Measurements from ENCODE around the gene ADARB1.
"Not testable (repeated sequence)": the region's sequence is repeated elsewhere in the genome, so short reads cannot be mapped to it uniquely, and the experiment has no call there.

Gene ADARB1

GRCh38 chr21:45133574-45134278 lies 59.3 kb downstream of the ADARB1 start:
- not testable (repeated sequence) for H3K4me3 ChIP-seq (ENCODE audit: insufficient read depth, low read depth, low read length, poor library complexity, severe bottlenecking); H3K27ac ChIP-seq (ENCODE audit: insufficient read depth, low read length, poor library complexity, severe bottlenecking); H3K36me3 ChIP-seq (ENCODE audit: control insufficient read depth, insufficient read depth, low read length); DNase-seq; H3K27me3 ChIP-seq (replicated peaks; ENCODE audit: control insufficient read depth, insufficient read depth, low read length, poor library complexity, severe bottlenecking); H3K9me3 ChIP-seq (ENCODE audit: control insufficient read depth, low read length); H3K4me1 ChIP-seq (ENCODE audit: control insufficient read depth, insufficient read depth, low read length, poor library complexity, severe bottlenecking)

- no peak for DNase-seq
- H3K4me3 ChIP-seq (ENCODE audit: insufficient read depth, low read depth, low read length, poor library complexity, severe bottlenecking): no peak overlapping the region
Observed at GRCh38 chr21:45134279-45135076, 60.1 kb downstream of the ADARB1 start.

GRCh38 chr21:45135122-45135521 lies 60.7 kb downstream of the ADARB1 start:
- DNase-seq: no peak
- no peaks in the 10 kb centered on the region for H3K9me3 ChIP-seq (ENCODE audit: control insufficient read depth, low read length)
- no peaks in the 10 kb centered on the region for H3K27me3 ChIP-seq (replicated peaks; ENCODE audit: control insufficient read depth, insufficient read depth, low read length, poor library complexity, severe bottlenecking)
- no peak overlapping the region for H3K4me3 ChIP-seq (ENCODE audit: insufficient read depth, low read depth, low read length, poor library complexity, severe bottlenecking)
- peaks cover 7% of the 10 kb centered on the region for H3K36me3 ChIP-seq (ENCODE audit: control insufficient read depth, insufficient read depth, low read length)
- no peak overlapping the region for H3K27ac ChIP-seq (ENCODE audit: insufficient read depth, low read length, poor library complexity, severe bottlenecking)
- H3K4me1 ChIP-seq (ENCODE audit: control insufficient read depth, insufficient read depth, low read length, poor library complexity, severe bottlenecking): no peaks in the 10 kb centered on the region

More at GRCh38 chr21:45134279-45135076, 60.1 kb downstream of the ADARB1 start:
- no peaks in the 10 kb centered on the region for H3K9me3 ChIP-seq (ENCODE audit: control insufficient read depth, low read length)
- H3K27ac ChIP-seq (ENCODE audit: insufficient read depth, low read length, poor library complexity, severe bottlenecking): no peak overlapping the region
- peaks cover 7% of the 10 kb centered on the region for H3K36me3 ChIP-seq (ENCODE audit: control insufficient read depth, insufficient read depth, low read length)
- no peaks in the 10 kb centered on the region for H3K27me3 ChIP-seq (replicated peaks; ENCODE audit: control insufficient read depth, insufficient read depth, low read length, poor library complexity, severe bottlenecking)
- H3K4me1 ChIP-seq (ENCODE audit: control insufficient read depth, insufficient read depth, low read length, poor library complexity, severe bottlenecking): no peaks in the 10 kb centered on the region

- H3K4me3 ChIP-seq (ENCODE audit: insufficient read depth, low read depth, low read length, poor library complexity, severe bottlenecking): no peak overlapping the region
- H3K4me1 ChIP-seq (ENCODE audit: control insufficient read depth, insufficient read depth, low read length, poor library complexity, severe bottlenecking): no peaks in the 10 kb centered on the region
- peaks cover 7% of the 10 kb centered on the region for H3K36me3 ChIP-seq (ENCODE audit: control insufficient read depth, insufficient read depth, low read length)
- no peak for DNase-seq
- no peak overlapping the region for H3K27ac ChIP-seq (ENCODE audit: insufficient read depth, low read length, poor library complexity, severe bottlenecking)
- no peaks in the 10 kb centered on the region for H3K27me3 ChIP-seq (replicated peaks; ENCODE audit: control insufficient read depth, insufficient read depth, low read length, poor library complexity, severe bottlenecking)
- no peaks in the 10 kb centered on the region for H3K9me3 ChIP-seq (ENCODE audit: control insufficient read depth, low read length)
Observed at GRCh38 chr21:45135868-45136267, 61.5 kb downstream of the ADARB1 start.

GRCh38 chr21:45136500-45136899 lies 62.1 kb downstream of the ADARB1 start:
- DNase-seq: no peak
- Histone ChIP-seq H3K9me3 (ENCODE audit: control insufficient read depth, low read length) (no peaks in the 10 kb centered on the region), H3K27me3 (replicated peaks; ENCODE audit: control insufficient read depth, insufficient read depth, low read length, poor library complexity, severe bottlenecking) (no peaks in the 10 kb centered on the region), H3K27ac (ENCODE audit: insufficient read depth, low read length, poor library complexity, severe bottlenecking) (no peak overlapping the region), H3K4me3 (ENCODE audit: insufficient read depth, low read depth, low read length, poor library complexity, severe bottlenecking) (no peak overlapping the region), H3K4me1 (ENCODE audit: control insufficient read depth, insufficient read depth, low read length, poor library complexity, severe bottlenecking) (no peaks in the 10 kb centered on the region), H3K36me3 (ENCODE audit: control insufficient read depth, insufficient read depth, low read length) (peaks cover 7% of the 10 kb centered on the region)

GRCh38 chr21:45136927-45137611 lies 62.7 kb downstream of the ADARB1 start:
- no peaks in the 10 kb centered on the region for H3K9me3 ChIP-seq (ENCODE audit: control insufficient read depth, low read length)
- no peaks in the 10 kb centered on the region for H3K4me1 ChIP-seq (ENCODE audit: control insufficient read depth, insufficient read depth, low read length, poor library complexity, severe bottlenecking)
- H3K36me3 ChIP-seq (ENCODE audit: control insufficient read depth, insufficient read depth, low read length): peaks cover 7% of the 10 kb centered on the region
- H3K27ac ChIP-seq (ENCODE audit: insufficient read depth, low read length, poor library complexity, severe bottlenecking): no peak overlapping the region
- DNase-seq: peak in 2 of 3 donors; percentile 12 to 32
- no peak overlapping the region for H3K4me3 ChIP-seq (ENCODE audit: insufficient read depth, low read depth, low read length, poor library complexity, severe bottlenecking)
- no peaks in the 10 kb centered on the region for H3K27me3 ChIP-seq (replicated peaks; ENCODE audit: control insufficient read depth, insufficient read depth, low read length, poor library complexity, severe bottlenecking)

GRCh38 chr21:45137612-45137937 lies 63.2 kb downstream of the ADARB1 start:
- H3K36me3 ChIP-seq (ENCODE audit: control insufficient read depth, insufficient read depth, low read length): peaks cover 10% of the 10 kb centered on the region
- no peak for DNase-seq
- no peaks in the 10 kb centered on the region for H3K9me3 ChIP-seq (ENCODE audit: control insufficient read depth, low read length)
- H3K4me1 ChIP-seq (ENCODE audit: control insufficient read depth, insufficient read depth, low read length, poor library complexity, severe bottlenecking): no peaks in the 10 kb centered on the region
- H3K4me3 ChIP-seq (ENCODE audit: insufficient read depth, low read depth, low read length, poor library complexity, severe bottlenecking): no peak overlapping the region
- H3K27me3 ChIP-seq (replicated peaks; ENCODE audit: control insufficient read depth, insufficient read depth, low read length, poor library complexity, severe bottlenecking): no peaks in the 10 kb centered on the region
- H3K27ac ChIP-seq (ENCODE audit: insufficient read depth, low read length, poor library complexity, severe bottlenecking): no peak overlapping the region

GRCh38 chr21:45138199-45139002 lies 64.0 kb downstream of the ADARB1 start:
- Histone ChIP-seq H3K4me3 (ENCODE audit: insufficient read depth, low read depth, low read length, poor library complexity, severe bottlenecking) (no peak overlapping the region), H3K9me3 (ENCODE audit: control insufficient read depth, low read length) (no peaks in the 10 kb centered on the region), H3K27me3 (replicated peaks; ENCODE audit: control insufficient read depth, insufficient read depth, low read length, poor library complexity, severe bottlenecking) (no peaks in the 10 kb centered on the region), H3K27ac (ENCODE audit: insufficient read depth, low read length, poor library complexity, severe bottlenecking) (no peak overlapping the region), H3K36me3 (ENCODE audit: control insufficient read depth, insufficient read depth, low read length) (peaks cover 17% of the 10 kb centered on the region), H3K4me1 (ENCODE audit: control insufficient read depth, insufficient read depth, low read length, poor library complexity, severe bottlenecking) (no peaks in the 10 kb centered on the region)
- DNase-seq: peak; percentile 36 to 61 (median 43)

GRCh38 chr21:45139003-45139360 lies 64.6 kb downstream of the ADARB1 start:
- not testable (repeated sequence) for H3K9me3 ChIP-seq (ENCODE audit: control insufficient read depth, low read length); H3K4me3 ChIP-seq (ENCODE audit: insufficient read depth, low read depth, low read length, poor library complexity, severe bottlenecking); DNase-seq; H3K4me1 ChIP-seq (ENCODE audit: control insufficient read depth, insufficient read depth, low read length, poor library complexity, severe bottlenecking); H3K27me3 ChIP-seq (replicated peaks; ENCODE audit: control insufficient read depth, insufficient read depth, low read length, poor library complexity, severe bottlenecking); H3K27ac ChIP-seq (ENCODE audit: insufficient read depth, low read length, poor library complexity, severe bottlenecking)
- H3K36me3 ChIP-seq (ENCODE audit: control insufficient read depth, insufficient read depth, low read length): peaks cover 21% of the 10 kb centered on the region
